ENCODE data around the gene ITPR1. TPM values are rescaled to one million over a fixed set of nuclear protein-coding genes. Genes with fewer than 3 reads are reported as not detected.

The ITPR1 gene
- total RNA-seq, 1 donor from 2014 or later: 84.5 TPM

- H3K36me3 Mint-ChIP-seq (ENCODE audit: low read depth): peaks cover 76% of the 10 kb centered on the region
- H3K27me3 Mint-ChIP-seq: no peaks in the 10 kb centered on the region
- H3K4me3 Mint-ChIP-seq: no peak overlapping the region
- no peak overlapping the region for H3K27ac Mint-ChIP-seq
- no peak for DNase-seq
- intact Hi-C loops (cut with micrococcal nuclease): no loop called here
- no peaks in the 10 kb centered on the region for H3K9me3 Mint-ChIP-seq
- H3K4me1 Mint-ChIP-seq: peaks cover 1% of the 10 kb centered on the region
Observed at GRCh38 chr3:4687596-4687995, 194.4 kb downstream of the ITPR1 start.

- peaks cover 1% of the 10 kb centered on the region for H3K4me1 Mint-ChIP-seq
- H3K36me3 Mint-ChIP-seq (ENCODE audit: low read depth): peaks cover 75% of the 10 kb centered on the region
- H3K4me3 Mint-ChIP-seq: no peak overlapping the region
- H3K9me3 Mint-ChIP-seq: no peaks in the 10 kb centered on the region
- H3K27me3 Mint-ChIP-seq: no peaks in the 10 kb centered on the region
- no peak overlapping the region for H3K27ac Mint-ChIP-seq
- intact Hi-C loops (cut with micrococcal nuclease): no loop called here
- no peak for DNase-seq
Observed at GRCh38 chr3:4688411-4688810, 195.3 kb downstream of the ITPR1 start.

GRCh38 chr3:4689021-4689420 lies 195.9 kb downstream of the ITPR1 start:
- DNase-seq: no peak
- Mint-ChIP-seq H3K4me3 (no peak overlapping the region), H3K36me3 (ENCODE audit: low read depth) (peaks cover 73% of the 10 kb centered on the region), H3K27me3 (no peaks in the 10 kb centered on the region), H3K9me3 (no peaks in the 10 kb centered on the region), H3K27ac (no peak overlapping the region), H3K4me1 (peaks cover 1% of the 10 kb centered on the region)
- intact Hi-C loops (cut with micrococcal nuclease): no loop called here

GRCh38 chr3:4690277-4690676 lies 197.1 kb downstream of the ITPR1 start:
- Mint-ChIP-seq H3K27me3 (no peaks in the 10 kb centered on the region), H3K4me1 (peaks cover under 1% of the 10 kb centered on the region), H3K4me3 (no peak overlapping the region), H3K9me3 (no peaks in the 10 kb centered on the region), H3K36me3 (ENCODE audit: low read depth) (peaks cover 69% of the 10 kb centered on the region), H3K27ac (no peak overlapping the region)
- no peak for DNase-seq
- intact Hi-C loops (cut with micrococcal nuclease): no loop called here

- Mint-ChIP-seq H3K36me3 (ENCODE audit: low read depth) (peaks cover 67% of the 10 kb centered on the region), H3K27ac (no peak overlapping the region), H3K27me3 (no peaks in the 10 kb centered on the region), H3K4me3 (no peak overlapping the region), H3K9me3 (no peaks in the 10 kb centered on the region), H3K4me1 (peaks cover 4% of the 10 kb centered on the region)
- intact Hi-C loops (cut with micrococcal nuclease): no loop called here
- no peak for DNase-seq
Observed at GRCh38 chr3:4693620-4694019, 200.5 kb downstream of the ITPR1 start.

- Mint-ChIP-seq H3K4me3 (no peak overlapping the region), H3K36me3 (ENCODE audit: low read depth) (peaks cover 72% of the 10 kb centered on the region), H3K27me3 (no peaks in the 10 kb centered on the region), H3K27ac (peak overlapping the region; percentile 34), H3K9me3 (no peaks in the 10 kb centered on the region), H3K4me1 (peaks cover 4% of the 10 kb centered on the region)
- DNase-seq: no peak
- intact Hi-C loops (cut with micrococcal nuclease): no loop called here
Observed at GRCh38 chr3:4695846-4696245, 202.7 kb downstream of the ITPR1 start.

- Mint-ChIP-seq H3K27me3 (no peaks in the 10 kb centered on the region), H3K27ac (no peak overlapping the region), H3K36me3 (ENCODE audit: low read depth) (peaks cover 71% of the 10 kb centered on the region), H3K4me3 (no peak overlapping the region), H3K9me3 (no peaks in the 10 kb centered on the region), H3K4me1 (peaks cover 4% of the 10 kb centered on the region)
- intact Hi-C loops (cut with micrococcal nuclease): no loop called here
- DNase-seq: no peak
Observed at GRCh38 chr3:4696266-4696665, 203.1 kb downstream of the ITPR1 start.

- no peak overlapping the region for H3K27ac Mint-ChIP-seq
- peaks cover 76% of the 10 kb centered on the region for H3K36me3 Mint-ChIP-seq (ENCODE audit: low read depth)
Observed at GRCh38 chr3:4698125-4698821, 205.1 kb downstream of the ITPR1 start.

GRCh38 chr3:4703054-4703480 lies 209.9 kb downstream of the ITPR1 start:
- Mint-ChIP-seq H3K36me3 (ENCODE audit: low read depth) (peaks cover 86% of the 10 kb centered on the region), H3K27ac (peak overlapping the region; percentile 64), H3K4me3 (peak overlapping the region; percentile 11), H3K27me3 (no peaks in the 10 kb centered on the region), H3K9me3 (peaks cover 20% of the 10 kb centered on the region), H3K4me1 (peaks cover 26% of the 10 kb centered on the region)
- DNase-seq: no peak
- intact Hi-C loops (cut with micrococcal nuclease): no loop called here

More at GRCh38 chr3:4698125-4698821, 205.1 kb downstream of the ITPR1 start:
- Mint-ChIP-seq H3K4me1 (peaks cover 12% of the 10 kb centered on the region), H3K9me3 (peaks cover 7% of the 10 kb centered on the region), H3K4me3 (no peak overlapping the region), H3K27me3 (no peaks in the 10 kb centered on the region)
- no peak for DNase-seq
- intact Hi-C loops (cut with micrococcal nuclease): no loop called here

GRCh38 chr3:4704552-4704951 lies 211.4 kb downstream of the ITPR1 start:
- H3K36me3 Mint-ChIP-seq (ENCODE audit: low read depth): peaks cover 84% of the 10 kb centered on the region
- peaks cover 33% of the 10 kb centered on the region for H3K4me1 Mint-ChIP-seq
- H3K4me3 Mint-ChIP-seq: no peak overlapping the region
- no peak for DNase-seq
- no peak overlapping the region for H3K27ac Mint-ChIP-seq
- H3K27me3 Mint-ChIP-seq: no peaks in the 10 kb centered on the region
- H3K9me3 Mint-ChIP-seq: peaks cover 20% of the 10 kb centered on the region
- intact Hi-C loops (cut with micrococcal nuclease): no loop called here

GRCh38 chr3:4707324-4707723 lies 214.2 kb downstream of the ITPR1 start:
- peaks cover 43% of the 10 kb centered on the region for H3K4me1 Mint-ChIP-seq

GRCh38 chr3:4708230-4708629 lies 215.1 kb downstream of the ITPR1 start:
- DNase-seq: no peak
- Mint-ChIP-seq H3K9me3 (peaks cover 14% of the 10 kb centered on the region), H3K36me3 (ENCODE audit: low read depth) (peaks cover 71% of the 10 kb centered on the region), H3K27me3 (no peaks in the 10 kb centered on the region), H3K27ac (no peak overlapping the region), H3K4me1 (peaks cover 36% of the 10 kb centered on the region), H3K4me3 (no peak overlapping the region)
- intact Hi-C loops (cut with micrococcal nuclease): no loop called here

More at GRCh38 chr3:4707324-4707723, 214.2 kb downstream of the ITPR1 start:
- intact Hi-C loops (cut with micrococcal nuclease): no loop called here
- DNase-seq: no peak
- Mint-ChIP-seq H3K27ac (no peak overlapping the region), H3K9me3 (peaks cover 19% of the 10 kb centered on the region), H3K4me3 (no peak overlapping the region), H3K36me3 (ENCODE audit: low read depth) (peaks cover 72% of the 10 kb centered on the region), H3K27me3 (no peaks in the 10 kb centered on the region)

- Mint-ChIP-seq H3K4me3 (no peak overlapping the region), H3K27ac (no peak overlapping the region), H3K36me3 (ENCODE audit: low read depth) (peaks cover 73% of the 10 kb centered on the region), H3K9me3 (peaks cover 7% of the 10 kb centered on the region), H3K27me3 (no peaks in the 10 kb centered on the region), H3K4me1 (peaks cover 28% of the 10 kb centered on the region)
- DNase-seq: no peak
- intact Hi-C loops (cut with micrococcal nuclease): no loop called here
Observed at GRCh38 chr3:4709341-4709740, 216.2 kb downstream of the ITPR1 start.

GRCh38 chr3:4710191-4710590 lies 217.0 kb downstream of the ITPR1 start:
- peaks cover 72% of the 10 kb centered on the region for H3K36me3 Mint-ChIP-seq (ENCODE audit: low read depth)
- H3K4me1 Mint-ChIP-seq: peaks cover 27% of the 10 kb centered on the region
- H3K9me3 Mint-ChIP-seq: peaks cover 7% of the 10 kb centered on the region
- intact Hi-C loops (cut with micrococcal nuclease): loop anchor here (5.0 kb wide), 1 partner anchor 412 kb away; the partner anchor contains the start of gene ARL8B
- H3K27ac Mint-ChIP-seq: no peak overlapping the region
- DNase-seq: no peak
- no peaks in the 10 kb centered on the region for H3K27me3 Mint-ChIP-seq
- H3K4me3 Mint-ChIP-seq: no peak overlapping the region

- Mint-ChIP-seq H3K27ac (peak overlapping the region; percentile 31), H3K36me3 (ENCODE audit: low read depth) (peaks cover 62% of the 10 kb centered on the region), H3K4me3 (no peak overlapping the region), H3K27me3 (no peaks in the 10 kb centered on the region), H3K9me3 (peaks cover 4% of the 10 kb centered on the region), H3K4me1 (peaks cover 27% of the 10 kb centered on the region)
- DNase-seq: no peak
- intact Hi-C loops (cut with micrococcal nuclease): loop anchor here (1.0 to 5.0 kb wide), 4 partner anchors 266 to 411 kb away; partner anchors contain the start of gene ARL8B
Observed at GRCh38 chr3:4711680-4711992, 218.5 kb downstream of the ITPR1 start.

Measured in activated CD4-positive, alpha-beta T cell treated with anti-CD3 and anti-CD28 coated beads, Interleukin-2, amount 10 ng/mL, durations not matched to agents 24 days and 14 days (primary cell).